ENCODE data around the gene KCNIP2. TPM values are rescaled to one million over a fixed set of nuclear protein-coding genes. Genes with fewer than 3 reads are reported as not detected.

The KCNIP2 gene
- total RNA-seq, 2 experiments from 2014 or later, result 4.3 to 7.3 TPM

DNA sequence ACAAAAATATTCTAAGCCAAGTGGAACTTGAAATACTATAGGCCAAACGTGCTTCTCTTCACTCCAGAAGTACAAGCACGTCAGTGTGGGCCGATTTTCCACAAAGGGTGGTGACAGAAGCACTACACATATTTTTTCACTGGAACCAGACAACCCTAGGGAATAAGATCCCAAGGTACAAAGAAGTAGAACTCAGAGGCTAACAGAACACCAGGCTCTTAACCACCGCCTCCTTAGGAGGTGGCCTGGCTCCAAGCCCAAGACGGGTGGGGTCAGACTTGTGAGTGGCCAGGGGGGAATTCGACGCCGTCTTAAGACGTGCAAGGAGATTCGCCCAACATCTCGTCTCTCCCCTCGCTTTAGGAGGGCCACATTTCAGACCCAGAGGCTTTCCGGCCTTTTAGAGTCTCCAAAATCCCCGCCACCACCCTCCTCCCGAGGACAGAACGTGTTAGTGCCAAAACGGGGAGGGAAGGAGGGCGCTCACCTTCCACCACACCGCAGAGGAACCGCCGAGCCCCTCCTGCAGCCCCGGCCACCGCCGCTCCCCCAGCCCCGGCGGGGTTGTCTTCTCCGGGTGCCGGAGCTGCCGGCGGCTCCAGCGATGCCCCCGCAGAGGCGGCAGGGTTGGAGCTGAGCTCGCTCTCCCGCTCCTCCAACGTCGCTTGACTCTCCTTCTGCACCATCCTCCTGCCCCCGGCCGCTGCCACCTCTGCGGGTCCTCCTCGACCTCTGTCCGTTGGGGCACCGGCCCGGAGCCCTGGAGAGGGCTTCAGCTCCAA is 26.1 kb downstream of the KCNIP2 start:
- peak overlapping the region; percentile 99 for H3K4me2 ChIP-seq (ENCODE audit: low read length)
- no TSS peak for BruUV-seq (replicated peaks)
- H3K9me3 ChIP-seq (ENCODE audit: low read length), result no peaks in the 10 kb centered on the region
- H2AFZ ChIP-seq (ENCODE audit: low read length), result no peak overlapping the region
- intact Hi-C loops (cut with micrococcal nuclease; ENCODE audit: unreplicated experiment), result loop anchor here (1.0 to 2.0 kb wide), 3 partner anchors 12 to 335 kb away; partner anchors contain the start of gene NOLC1
- ChIA-PET CTCF (ENCODE audit: unreplicated experiment) (interaction anchor here (0.8 to 1.3 kb wide), 2 partner anchors 24 to 37 kb away, joined by 3 to 4 read pairs; no protein-coding TSS in a partner anchor), POLR2A (interaction anchor here (0.6 to 2.1 kb wide), 9 partner anchors 10 to 421 kb away, joined by 3 to 10 read pairs (median 4); partner anchors contain the start of gene NPM3)
- peaks cover 27% of the 10 kb centered on the region for H3K4me1 ChIP-seq (ENCODE audit: insufficient read depth, low read length, poor library complexity, severe bottlenecking)
- no peaks in the 10 kb centered on the region for H3K9me2 ChIP-seq (ENCODE audit: insufficient read depth, low read length)
- H3K27ac ChIP-seq (ENCODE audit: low read depth, low read length, poor library complexity, severe bottlenecking), result peak overlapping the region; percentile 77
- peaks cover 42% of the 10 kb centered on the region for H4K20me1 ChIP-seq (ENCODE audit: insufficient read depth, low read length)
- peak overlapping the region; percentile 95 for H3K4me3 ChIP-seq (ENCODE audit: low read depth, low read length, poor library complexity, severe bottlenecking)
- peak; percentile 61 for DNase-seq (ENCODE audit: low spot score)
- H3K79me2 ChIP-seq (ENCODE audit: insufficient read depth, low read depth, low read length), result peaks cover 68% of the 10 kb centered on the region
- no peak for TF ChIP-seq EZH2phosphoT487 (IDR thresholded peaks at IDR 0.05; ENCODE audit: borderline replicate concordance, low read depth, low read length)
- TF ChIP-seq, protein P1, sequence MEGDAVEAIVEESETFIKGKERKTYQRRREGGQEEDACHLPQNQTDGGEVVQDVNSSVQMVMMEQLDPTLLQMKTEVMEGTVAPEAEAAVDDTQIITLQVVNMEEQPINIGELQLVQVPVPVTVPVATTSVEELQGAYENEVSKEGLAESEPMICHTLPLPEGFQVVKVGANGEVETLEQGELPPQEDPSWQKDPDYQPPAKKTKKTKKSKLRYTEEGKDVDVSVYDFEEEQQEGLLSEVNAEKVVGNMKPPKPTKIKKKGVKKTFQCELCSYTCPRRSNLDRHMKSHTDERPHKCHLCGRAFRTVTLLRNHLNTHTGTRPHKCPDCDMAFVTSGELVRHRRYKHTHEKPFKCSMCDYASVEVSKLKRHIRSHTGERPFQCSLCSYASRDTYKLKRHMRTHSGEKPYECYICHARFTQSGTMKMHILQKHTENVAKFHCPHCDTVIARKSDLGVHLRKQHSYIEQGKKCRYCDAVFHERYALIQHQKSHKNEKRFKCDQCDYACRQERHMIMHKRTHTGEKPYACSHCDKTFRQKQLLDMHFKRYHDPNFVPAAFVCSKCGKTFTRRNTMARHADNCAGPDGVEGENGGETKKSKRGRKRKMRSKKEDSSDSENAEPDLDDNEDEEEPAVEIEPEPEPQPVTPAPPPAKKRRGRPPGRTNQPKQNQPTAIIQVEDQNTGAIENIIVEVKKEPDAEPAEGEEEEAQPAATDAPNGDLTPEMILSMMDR (conservative IDR thresholded peaks at IDR 0.05; ENCODE audit: low read length), result no peak
- H3K36me3 ChIP-seq (ENCODE audit: insufficient read depth, low read length), result peaks cover 27% of the 10 kb centered on the region

DNA sequence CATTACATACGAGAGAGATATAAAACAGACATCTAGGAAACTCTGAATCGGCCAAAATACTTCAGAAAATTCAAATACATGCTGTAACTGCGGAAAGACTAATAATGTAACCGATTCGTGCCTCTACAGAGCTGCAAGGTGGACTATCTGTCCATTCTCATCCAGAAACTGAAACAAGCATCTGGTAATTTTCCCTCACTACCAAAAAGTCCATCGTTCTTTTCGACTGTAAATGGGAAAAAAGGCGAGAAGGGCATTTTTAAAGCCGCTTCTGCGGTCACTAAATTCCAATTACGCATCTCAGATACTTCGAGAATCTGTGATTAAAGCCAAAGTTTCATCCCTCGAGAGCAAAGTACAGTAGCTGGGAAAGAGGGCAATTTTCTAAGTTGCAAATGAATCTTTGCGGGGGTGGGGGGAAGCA is 26.7 kb downstream of the KCNIP2 start:
- Histone ChIP-seq H3K9me3 (ENCODE audit: low read length) (no peaks in the 10 kb centered on the region), H3K79me2 (ENCODE audit: insufficient read depth, low read depth, low read length) (peaks cover 74% of the 10 kb centered on the region), H2AFZ (ENCODE audit: low read length) (no peak overlapping the region), H3K27ac (ENCODE audit: low read depth, low read length, poor library complexity, severe bottlenecking) (peak overlapping the region; percentile 77), H3K4me3 (ENCODE audit: low read depth, low read length, poor library complexity, severe bottlenecking) (peak overlapping the region; percentile 95), H3K9me2 (ENCODE audit: insufficient read depth, low read length) (no peaks in the 10 kb centered on the region), H3K4me2 (ENCODE audit: low read length) (peak overlapping the region; percentile 99), H3K4me1 (ENCODE audit: insufficient read depth, low read length, poor library complexity, severe bottlenecking) (peaks cover 27% of the 10 kb centered on the region), H3K36me3 (ENCODE audit: insufficient read depth, low read length) (peaks cover 33% of the 10 kb centered on the region), H4K20me1 (ENCODE audit: insufficient read depth, low read length) (peaks cover 43% of the 10 kb centered on the region)
- CTCF ChIA-PET (ENCODE audit: unreplicated experiment), result interaction anchor here (0.8 kb wide), 1 partner anchor 25 kb away, joined by 4 read pairs; no protein-coding TSS in a partner anchor
- intact Hi-C loops (cut with micrococcal nuclease; ENCODE audit: unreplicated experiment), result no loop called here
- BruUV-seq (replicated peaks), result no TSS peak
- no peak for DNase-seq (ENCODE audit: low spot score)
- POLR2A ChIA-PET, result interaction anchor here (1.0 kb wide), 1 partner anchor 123 kb away, joined by 3 read pairs; no protein-coding TSS in a partner anchor
- TF ChIP-seq, protein P1 (conservative IDR thresholded peaks at IDR 0.05; ENCODE audit: low read length), result no peak
- no peak for TF ChIP-seq EZH2phosphoT487 (IDR thresholded peaks at IDR 0.05; ENCODE audit: borderline replicate concordance, low read depth, low read length)
